SK-N-SH (cell line): ENCODE measurements around the gene CFAP57. TPM values are rescaled to one million over a fixed set of nuclear protein-coding genes. Genes with fewer than 3 reads are reported as not detected.

Experiments used
- CTCF ChIA-PET: fragments of 300-600, 350-600 bp; formaldehyde crosslinking; extraction: SDS; loops from one replicate; lab custom pipeline; 2021; lab: Yijun Ruan, JAX
- POLR2A ChIA-PET: fragments of 350-600 bp; sonication (Branson Sonifier 250); formaldehyde crosslinking; extraction: SDS; loops from one replicate; lab custom pipeline; 2020; ENCODE audit warnings: antibody characterized with exemption, inconsistent platforms; lab: Yijun Ruan, JAX
- DNase-seq: peaks from one replicate; pipeline ENCODE4 v3.0.0; 2012
- H2AFZ ChIP-seq: fragments of 200-600 bp; sonication (generic); 2 replicates; pipeline ENCODE4 v1.8.1; 2016; ENCODE audit warnings: antibody characterized with exemption, mild to moderate bottlenecking, low read depth
- H3F3A ChIP-seq: fragments of 200-600 bp; sonication (generic); replicated peaks from 2 replicates; pipeline ENCODE3; 2016; ENCODE audit warnings: antibody characterized with exemption, mild to moderate bottlenecking; ENCODE audit not compliant: insufficient read depth
- H3K27ac ChIP-seq, 2 experiments: fragments of 200-500 bp in 1 of 2; fragments of 200-600 bp in 1 of 2; sonication (Bioruptor generic) in 1 of 2; sonication (generic), shearing (Covaris generic) in 1 of 2; 2 replicates each; pipeline versions ENCODE4 v1.5.1 to v1.6.1; 2014 to 2016; ENCODE audit warnings: low read depth in 2 of 2, inconsistent platforms in 1 of 2, low read length in 1 of 2, mild to moderate bottlenecking in 1 of 2, mixed read lengths in 1 of 2
- H3K27me3 ChIP-seq: fragments of 200-600 bp; sonication (generic), shearing (Covaris generic); 2 replicates; pipeline ENCODE4 v1.6.1; 2016; ENCODE audit warnings: mixed run types; ENCODE audit not compliant: insufficient read depth
- H3K36me3 ChIP-seq, 2 experiments: fragments of 200-500 bp in 1 of 2; fragments of 200-600 bp in 1 of 2; sonication (Bioruptor generic) in 1 of 2; sonication (generic) in 1 of 2; replicated peaks in 1 of 2; 2 replicates each; pipeline versions ENCODE3 to v1.5.1; 2014 to 2016; ENCODE audit warnings: low read length in 1 of 2, mild to moderate bottlenecking in 1 of 2; ENCODE audit not compliant: insufficient read depth in 2 of 2, control insufficient read depth in 1 of 2
- H3K4me1 ChIP-seq, 2 experiments: fragments of 200-500 bp in 1 of 2; fragments of 200-600 bp in 1 of 2; sonication (Bioruptor generic) in 1 of 2; sonication (generic), shearing (Covaris generic) in 1 of 2; 2 replicates each; pipeline versions ENCODE4 v1.5.1 to v1.6.1; 2014 to 2016; ENCODE audit warnings: low read depth in 1 of 2, low read length in 1 of 2, mixed run types in 1 of 2; ENCODE audit not compliant: insufficient read depth in 2 of 2, control insufficient read depth in 1 of 2
- H3K4me2 ChIP-seq: fragments of 200-600 bp; sonication (generic), shearing (Covaris generic); 2 replicates; pipeline ENCODE4 v1.6.1; 2017; ENCODE audit warnings: mixed run types
- H3K4me3 ChIP-seq, 2 experiments: fragments of 200-500 bp in 1 of 2; fragments of 200-600 bp in 1 of 2; sonication (Bioruptor generic) in 1 of 2; sonication (generic), shearing (Covaris generic) in 1 of 2; 2 replicates each; pipeline versions ENCODE4 v1.5.1 to v1.8.1; 2014 to 2016; ENCODE audit warnings: low read depth in 2 of 2, inconsistent platforms in 1 of 2, low read length in 1 of 2, mild to moderate bottlenecking in 1 of 2, mixed read lengths in 1 of 2, moderate library complexity in 1 of 2
- H3K79me2 ChIP-seq: fragments of 200-600 bp; sonication (generic); 2 replicates; pipeline ENCODE4 v1.8.1; 2017; ENCODE audit warnings: mild to moderate bottlenecking; ENCODE audit not compliant: insufficient read depth
- H3K9ac ChIP-seq: fragments of 200-600 bp; sonication (generic); 2 replicates; pipeline ENCODE4 v1.6.1; 2017; ENCODE audit warnings: mixed run types
- H3K9me2 ChIP-seq: fragments of 200-600 bp; sonication (generic); 2 replicates; pipeline ENCODE4 v1.6.1; 2017; ENCODE audit warnings: mixed run types
- H3K9me3 ChIP-seq: fragments of 200-600 bp; sonication (generic); 2 replicates; pipeline ENCODE4 v1.6.1; 2017; ENCODE audit warnings: mixed run types, mild to moderate bottlenecking, moderate library complexity
- H4K20me1 ChIP-seq: fragments of 200-600 bp; sonication (generic); 2 replicates; pipeline ENCODE4 v1.6.1; 2017; ENCODE audit warnings: mild to moderate bottlenecking, mixed run types; ENCODE audit not compliant: insufficient read depth
- FOSL2 ChIP-seq: IDR thresholded peaks from 2 replicates; pipeline ENCODE4 v1.4.0; 2012; ENCODE audit warnings: low read depth, mild to moderate bottlenecking, moderate library complexity, borderline replicate concordance
- FOXM1 ChIP-seq: IDR thresholded peaks from 2 replicates; pipeline ENCODE4 v1.4.0; 2012; ENCODE audit warnings: low read depth, mild to moderate bottlenecking
- GABPA ChIP-seq: IDR thresholded peaks from 2 replicates; pipeline ENCODE4 v1.4.0; 2012; ENCODE audit warnings: low read depth, mild to moderate bottlenecking
- MAX ChIP-seq: IDR thresholded peaks from 2 replicates; pipeline ENCODE4 v1.4.0; 2012; ENCODE audit warnings: low read depth
- MXI1 ChIP-seq: IDR thresholded peaks from 2 replicates; pipeline ENCODE4 v1.6.1; 2012; ENCODE audit warnings: mild to moderate bottlenecking, low read depth, low read length, improper control_type of control experiment
- PBX3 ChIP-seq: IDR thresholded peaks from 2 replicates; pipeline ENCODE4; 2012
- RAD21 ChIP-seq: IDR thresholded peaks from 2 replicates; pipeline ENCODE4 v1.6.1; 2012; ENCODE audit warnings: mild to moderate bottlenecking, low read length
- RXRA ChIP-seq: IDR thresholded peaks from 2 replicates; pipeline ENCODE4 v1.4.0; 2012; ENCODE audit warnings: low read depth, mild to moderate bottlenecking, borderline replicate concordance
- USF1 ChIP-seq: IDR thresholded peaks from 2 replicates; pipeline ENCODE4 v1.4.0; 2012; ENCODE audit warnings: low read depth, borderline replicate concordance
- WGBS: methylation state at CpG from one replicate; pipeline ENCODE4 v1.1.6; 2017; ENCODE audit warnings: low lambda C conversion rate; 5-methylcytosine and 5-hydroxymethylcytosine counted together
- polyA plus RNA-seq, 3 experiments: library from polyadenylated mRNA; depleted of rRNA; stranded (reverse); fragments of >200 nt; gene quantifications; 2 replicates each; pipeline ENCODE4 v1.2.3, GENCODE V29; 2012

CFAP57 gene
- polyA plus RNA-seq, 1 of the 3 experiments (the other 2 are of a cell fraction): 0.36 TPM

- TF ChIP-seq MXI1 (no peak), USF1 (no peak), FOSL2 (no peak), RXRA (no peak), MAX (no peak), FOXM1 (no peak), PBX3 (no peak), GABPA (no peak)
These were observed 22.4 kb downstream of the CFAP57 start (continued) for GRCh38 chr1:43194509-43194908.

GRCh38 chr1:43197343-43198127 is 25.4 kb downstream of the CFAP57 start:
- H4K20me1 ChIP-seq: no peaks in the 10 kb centered on the region
- H3K9ac ChIP-seq: no peak overlapping the region
- H3K27me3 ChIP-seq: no peaks in the 10 kb centered on the region
- no peak overlapping the region for H3K4me3 ChIP-seq
- no peaks in the 10 kb centered on the region for H3K79me2 ChIP-seq
- no peaks in the 10 kb centered on the region for H3K4me1 ChIP-seq
- H3K9me2 ChIP-seq: no peaks in the 10 kb centered on the region
- no peaks in the 10 kb centered on the region for H3K36me3 ChIP-seq
- no peak overlapping the region for H3K4me2 ChIP-seq
- no peak overlapping the region for H2AFZ ChIP-seq
- CTCF ChIA-PET: interaction anchor here (1.0 kb wide), 1 partner anchor 9 kb away, joined by 4 read pairs; no protein-coding TSS in a partner anchor
- peaks cover 3% of the 10 kb centered on the region; the same call in 1 of the 2 replicates for H3K9me3 ChIP-seq
- peak; percentile 23 for DNase-seq
- no peaks in the 10 kb centered on the region for H3F3A ChIP-seq
- H3K27ac ChIP-seq: no peak overlapping the region
- TF ChIP-seq RAD21: 0 out of 2 replicates have a peak, but pooled peaks have one; percentile 6
- TF ChIP-seq USF1: no peak
- TF ChIP-seq PBX3: 0 out of 2 replicates have a peak, but pooled peaks have one; percentile 23
- POLR2A ChIA-PET: no interaction called here
- WGBS: 81% methylated on average over 7 of the region's 7 CpGs
